ENCODE measurements around the gene TXNRD2.

Gene TXNRD2

DNA sequence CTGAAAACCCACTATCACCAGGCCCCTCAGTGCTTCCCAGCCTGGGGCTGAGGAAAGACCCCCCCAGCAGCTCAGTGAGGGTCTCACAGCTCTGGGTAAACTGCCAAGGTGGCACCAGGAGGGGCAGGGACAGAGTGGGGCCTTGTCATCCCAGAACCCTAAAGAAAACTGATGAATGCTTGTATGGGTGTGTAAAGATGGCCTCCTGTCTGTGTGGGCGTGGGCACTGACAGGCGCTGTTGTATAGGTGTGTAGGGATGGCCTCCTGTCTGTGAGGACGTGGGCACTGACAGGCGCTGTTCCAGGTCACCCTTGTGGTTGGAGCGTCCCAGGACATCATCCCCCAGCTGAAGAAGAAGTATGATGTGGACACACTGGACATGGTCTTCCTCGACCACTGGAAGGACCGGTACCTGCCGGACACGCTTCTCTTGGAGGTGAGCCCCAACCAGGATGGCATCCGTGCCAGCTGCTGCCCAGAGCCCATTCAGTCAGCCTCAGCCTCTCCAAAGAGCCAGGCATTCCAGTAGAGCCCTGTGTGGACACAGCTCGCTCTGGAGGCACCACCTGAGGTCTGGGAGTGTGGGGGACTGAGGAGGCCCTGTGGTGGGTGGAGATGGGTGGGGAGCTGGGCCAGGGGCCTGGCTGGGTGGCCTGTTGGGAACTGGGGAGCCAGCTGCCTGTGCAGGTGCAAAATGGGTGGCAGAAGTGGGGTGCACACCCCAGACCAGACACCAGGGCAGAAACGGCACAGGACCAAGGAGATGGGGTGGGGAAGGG is 22.4 kb upstream of the TXNRD2 start:
- H3K9ac ChIP-seq (ENCODE audit: low read depth, low read length), result no peak overlapping the region
- peaks cover 8% of the 10 kb centered on the region for H3K36me3 ChIP-seq (ENCODE audit: control insufficient read depth, insufficient read depth, low read length)
- H3K4me1 ChIP-seq (ENCODE audit: control insufficient read depth, insufficient read depth, low read length), result peaks cover 15% of the 10 kb centered on the region
- no peaks in the 10 kb centered on the region for H3K9me3 ChIP-seq (ENCODE audit: control insufficient read depth, insufficient read depth, low read length)
- no peaks in the 10 kb centered on the region for H3K27me3 ChIP-seq (ENCODE audit: control insufficient read depth, insufficient read depth, low read length)
- H3K27ac ChIP-seq (ENCODE audit: low read depth, low read length), result no peak overlapping the region
- H3K4me3 ChIP-seq (ENCODE audit: low read depth, low read length), result no peak overlapping the region

DNA sequence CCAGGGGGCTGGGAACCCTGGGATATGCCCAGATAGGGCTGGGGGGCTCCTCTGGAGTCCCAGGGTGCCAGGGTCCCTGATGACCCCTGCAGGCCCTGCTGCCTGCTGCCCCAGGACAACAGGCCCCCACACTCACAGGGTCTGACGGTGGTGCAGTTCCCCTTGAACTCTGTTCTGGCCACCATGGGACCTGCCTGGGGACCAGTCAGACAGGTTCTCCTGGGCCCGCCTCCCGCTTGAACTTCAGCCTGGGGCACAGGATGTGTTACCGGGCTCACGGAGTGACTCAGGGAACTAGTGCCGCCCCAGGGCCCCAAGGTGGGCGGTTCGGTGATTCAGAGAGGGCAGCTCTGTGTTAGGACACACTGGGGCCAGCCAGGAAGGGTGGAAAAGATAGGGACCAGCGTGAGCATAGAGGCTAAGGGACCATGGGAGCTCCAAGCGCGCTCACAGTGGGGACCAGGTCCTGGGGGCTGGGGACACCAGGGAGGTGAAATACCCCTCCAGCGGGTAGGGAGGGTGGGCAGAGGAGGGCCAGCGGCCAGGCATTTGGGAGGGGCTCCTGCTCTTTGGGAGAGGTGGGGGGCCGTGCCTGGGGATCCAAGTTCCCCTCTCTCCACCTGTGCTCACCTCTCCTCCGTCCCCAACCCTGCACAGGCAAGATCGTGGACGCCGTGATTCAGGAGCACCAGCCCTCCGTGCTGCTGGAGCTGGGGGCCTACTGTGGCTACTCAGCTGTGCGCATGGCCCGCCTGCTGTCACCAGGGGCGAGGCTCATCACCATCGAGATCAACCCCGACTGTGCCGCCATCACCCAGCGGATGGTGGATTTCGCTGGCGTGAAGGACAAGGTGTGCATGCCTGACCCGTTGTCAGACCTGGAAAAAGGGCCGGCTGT is 21.5 kb upstream of the TXNRD2 start:
- peaks cover 4% of the 10 kb centered on the region for H3K36me3 ChIP-seq (ENCODE audit: control insufficient read depth, insufficient read depth, low read length)
- H3K9ac ChIP-seq (ENCODE audit: low read depth, low read length), result no peak overlapping the region
- H3K4me3 ChIP-seq (ENCODE audit: low read depth, low read length), result peak overlapping the region; percentile 30; the same call in 1 of the 2 replicates
- peak overlapping the region; percentile 44 for H3K27ac ChIP-seq (ENCODE audit: low read depth, low read length)
- no peaks in the 10 kb centered on the region for H3K9me3 ChIP-seq (ENCODE audit: control insufficient read depth, insufficient read depth, low read length)
- no peaks in the 10 kb centered on the region for H3K27me3 ChIP-seq (ENCODE audit: control insufficient read depth, insufficient read depth, low read length)
- peaks cover 19% of the 10 kb centered on the region for H3K4me1 ChIP-seq (ENCODE audit: control insufficient read depth, insufficient read depth, low read length)

DNA sequence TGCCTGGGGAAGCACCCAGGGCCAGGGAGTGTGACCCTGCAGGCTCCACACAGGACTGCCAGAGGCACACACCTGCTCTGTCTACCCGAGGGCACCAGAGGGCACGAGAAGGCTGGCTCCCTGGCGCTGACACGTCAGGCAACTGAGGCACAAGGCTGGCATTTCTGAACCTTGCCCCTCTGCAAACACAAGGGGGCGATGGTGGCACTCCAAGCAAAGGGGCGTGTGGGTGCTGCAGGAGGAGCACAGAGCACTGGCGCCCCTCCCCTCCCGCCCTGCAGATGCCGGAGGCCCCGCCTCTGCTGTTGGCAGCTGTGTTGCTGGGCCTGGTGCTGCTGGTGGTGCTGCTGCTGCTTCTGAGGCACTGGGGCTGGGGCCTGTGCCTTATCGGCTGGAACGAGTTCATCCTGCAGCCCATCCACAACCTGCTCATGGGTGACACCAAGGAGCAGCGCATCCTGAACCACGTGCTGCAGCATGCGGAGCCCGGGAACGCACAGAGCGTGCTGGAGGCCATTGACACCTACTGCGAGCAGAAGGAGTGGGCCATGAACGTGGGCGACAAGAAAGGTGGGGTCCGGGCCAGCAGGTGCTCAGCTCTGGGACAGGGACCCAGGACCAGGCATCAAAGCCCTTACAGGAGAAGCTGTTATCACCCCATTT is 20.8 kb upstream of the TXNRD2 start:
- no peak overlapping the region for H3K9ac ChIP-seq (ENCODE audit: low read depth, low read length)
- no peaks in the 10 kb centered on the region; the same call in 1 of the 2 replicates for H3K36me3 ChIP-seq (ENCODE audit: control insufficient read depth, insufficient read depth, low read length)
- H3K9me3 ChIP-seq (ENCODE audit: control insufficient read depth, insufficient read depth, low read length), result no peaks in the 10 kb centered on the region
- peaks cover 19% of the 10 kb centered on the region for H3K4me1 ChIP-seq (ENCODE audit: control insufficient read depth, insufficient read depth, low read length)
- peak overlapping the region; percentile 44 for H3K27ac ChIP-seq (ENCODE audit: low read depth, low read length)
- peak overlapping the region; percentile 30; the same call in 1 of the 2 replicates for H3K4me3 ChIP-seq (ENCODE audit: low read depth, low read length)
- no peaks in the 10 kb centered on the region for H3K27me3 ChIP-seq (ENCODE audit: control insufficient read depth, insufficient read depth, low read length)

DNA sequence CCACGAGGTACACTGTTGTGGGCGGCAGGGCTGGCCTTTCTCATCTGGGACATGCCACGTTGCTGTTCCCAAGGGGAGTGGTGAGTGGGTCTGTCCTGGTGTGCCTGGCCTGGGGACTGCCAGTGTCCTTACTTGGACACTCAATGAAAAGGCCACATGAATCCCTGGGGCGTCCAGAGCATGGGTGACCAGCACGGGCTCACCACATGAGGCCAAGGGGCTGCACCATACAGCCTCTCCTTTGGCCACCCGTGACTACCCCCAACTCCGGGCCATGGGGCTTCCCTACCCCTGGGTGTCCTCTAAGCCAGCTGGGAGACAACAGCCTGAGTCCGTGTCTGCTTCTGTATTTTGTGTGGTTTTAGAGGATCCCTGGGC is 20.2 kb upstream of the TXNRD2 start:
- no peak overlapping the region for H3K9ac ChIP-seq (ENCODE audit: low read depth, low read length)
- H3K9me3 ChIP-seq (ENCODE audit: control insufficient read depth, insufficient read depth, low read length), result no peaks in the 10 kb centered on the region
- H3K27me3 ChIP-seq (ENCODE audit: control insufficient read depth, insufficient read depth, low read length), result no peaks in the 10 kb centered on the region
- no peaks in the 10 kb centered on the region; the same call in 1 of the 2 replicates for H3K36me3 ChIP-seq (ENCODE audit: control insufficient read depth, insufficient read depth, low read length)
- H3K4me3 ChIP-seq (ENCODE audit: low read depth, low read length), result no peak overlapping the region
- H3K4me1 ChIP-seq (ENCODE audit: control insufficient read depth, insufficient read depth, low read length), result peaks cover 19% of the 10 kb centered on the region
- H3K27ac ChIP-seq (ENCODE audit: low read depth, low read length), result no peak overlapping the region

DNA sequence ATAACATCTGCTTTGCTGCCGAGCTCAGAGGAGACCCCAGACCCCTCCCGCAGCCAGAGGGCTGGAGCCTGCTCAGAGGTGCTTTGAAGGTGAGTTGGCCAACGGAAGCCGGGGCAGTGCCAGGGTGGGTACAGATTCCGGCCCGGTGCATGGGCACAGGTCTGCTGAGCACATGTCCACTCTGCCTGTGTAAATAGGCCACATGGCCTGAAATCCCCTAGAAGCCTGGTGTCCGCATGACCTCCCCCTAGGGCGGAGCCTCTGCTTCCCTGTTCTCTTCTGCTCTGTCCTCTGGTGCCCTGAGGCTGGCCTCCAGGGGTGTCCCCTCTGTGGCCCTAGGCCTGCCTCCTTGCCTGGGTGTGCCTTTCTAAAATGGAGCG is 19.6 kb upstream of the TXNRD2 start:
- Histone ChIP-seq H3K9me3 (ENCODE audit: control insufficient read depth, insufficient read depth, low read length) (no peaks in the 10 kb centered on the region), H3K36me3 (ENCODE audit: control insufficient read depth, insufficient read depth, low read length) (no peaks in the 10 kb centered on the region), H3K9ac (ENCODE audit: low read depth, low read length) (no peak overlapping the region), H3K27me3 (ENCODE audit: control insufficient read depth, insufficient read depth, low read length) (no peaks in the 10 kb centered on the region), H3K4me1 (ENCODE audit: control insufficient read depth, insufficient read depth, low read length) (peaks cover 19% of the 10 kb centered on the region), H3K27ac (ENCODE audit: low read depth, low read length) (no peak overlapping the region), H3K4me3 (ENCODE audit: low read depth, low read length) (no peak overlapping the region)

DNA sequence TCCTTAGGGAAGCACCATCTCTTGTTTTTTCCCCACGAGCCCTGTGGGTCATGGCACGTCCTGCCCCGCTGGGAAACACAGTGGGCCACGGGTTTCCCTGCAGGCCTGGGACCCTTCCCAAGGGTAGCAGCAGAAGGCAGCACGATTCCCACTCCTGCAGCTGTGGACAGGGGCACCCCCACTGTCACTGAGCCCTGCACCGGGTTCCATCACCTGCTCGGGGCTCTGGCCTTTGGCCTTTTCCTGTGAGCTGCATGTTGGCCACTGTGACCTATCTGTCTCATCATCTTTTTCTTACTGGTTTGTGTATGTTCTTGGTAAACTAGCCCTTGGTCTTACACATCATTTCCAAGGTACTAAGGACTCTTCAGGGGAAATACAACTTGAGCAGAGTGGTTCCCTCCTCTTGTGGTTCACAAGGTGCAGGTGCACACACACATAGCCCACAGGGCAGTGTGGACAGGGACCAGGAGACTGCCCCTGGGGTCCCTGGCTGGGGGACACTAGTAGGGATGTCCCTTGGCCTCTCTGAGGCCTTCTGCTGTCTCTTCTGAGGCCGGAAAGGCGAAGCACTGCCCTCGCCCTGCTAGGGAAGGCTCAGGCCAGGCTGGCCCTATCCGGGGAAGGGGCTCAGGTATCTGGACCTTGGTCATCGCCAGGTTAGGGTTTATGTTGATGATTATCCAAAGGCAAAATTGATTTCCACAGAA is 19.0 kb upstream of the TXNRD2 start:
- Histone ChIP-seq H3K27me3 (ENCODE audit: control insufficient read depth, insufficient read depth, low read length) (no peaks in the 10 kb centered on the region), H3K9me3 (ENCODE audit: control insufficient read depth, insufficient read depth, low read length) (no peaks in the 10 kb centered on the region), H3K27ac (ENCODE audit: low read depth, low read length) (no peak overlapping the region), H3K36me3 (ENCODE audit: control insufficient read depth, insufficient read depth, low read length) (no peaks in the 10 kb centered on the region), H3K4me1 (ENCODE audit: control insufficient read depth, insufficient read depth, low read length) (peaks cover 19% of the 10 kb centered on the region), H3K9ac (ENCODE audit: low read depth, low read length) (no peak overlapping the region), H3K4me3 (ENCODE audit: low read depth, low read length) (no peak overlapping the region)

DNA sequence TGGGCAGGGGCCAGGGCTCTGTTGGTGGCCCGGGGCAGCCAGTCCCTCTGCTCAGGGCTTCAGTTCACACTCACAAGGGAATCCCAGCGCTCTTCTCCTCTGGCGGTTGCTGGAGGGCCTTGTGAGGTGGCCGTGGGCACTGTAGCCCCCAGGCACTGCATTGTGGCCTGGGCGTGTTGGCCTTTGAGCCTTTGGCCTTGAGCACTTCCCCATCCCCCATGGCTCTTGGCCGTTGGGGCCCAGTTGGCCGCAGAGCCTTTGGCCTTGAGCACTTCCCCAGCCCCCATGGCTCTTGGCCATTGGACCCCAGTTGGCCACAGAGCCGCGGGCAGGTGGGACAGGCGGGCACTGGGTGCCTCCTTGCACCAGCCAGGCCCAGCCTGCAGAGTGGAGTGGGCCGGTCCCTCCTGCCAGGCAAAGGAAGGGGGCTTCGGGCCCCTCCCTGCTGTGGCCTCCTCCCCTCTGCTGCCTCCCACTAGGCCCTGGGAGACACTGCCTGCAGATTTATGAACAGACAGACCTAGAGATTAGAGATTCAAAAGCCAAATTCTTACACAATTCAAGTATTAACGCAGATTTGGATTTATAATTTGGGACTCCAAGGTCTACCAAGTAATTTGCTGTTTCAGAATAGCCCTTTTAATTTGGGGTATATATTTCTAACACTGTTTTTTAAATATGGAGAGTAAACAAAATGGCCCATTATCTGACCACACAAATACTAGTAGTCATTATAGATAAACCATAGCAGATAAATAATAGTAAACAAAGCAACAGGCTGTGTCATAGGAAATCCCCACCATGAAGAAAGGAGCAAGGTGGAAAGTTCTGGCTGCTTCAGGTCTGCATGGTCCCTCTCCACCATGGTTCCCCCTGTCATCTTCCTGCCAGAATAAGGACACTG is 18.2 kb upstream of the TXNRD2 start:
- Histone ChIP-seq H3K4me1 (ENCODE audit: control insufficient read depth, insufficient read depth, low read length) (peaks cover 19% of the 10 kb centered on the region), H3K4me3 (ENCODE audit: low read depth, low read length) (peak overlapping the region; percentile 35; the same call in 1 of the 2 replicates), H3K9me3 (ENCODE audit: control insufficient read depth, insufficient read depth, low read length) (no peaks in the 10 kb centered on the region), H3K9ac (ENCODE audit: low read depth, low read length) (no peak overlapping the region), H3K27me3 (ENCODE audit: control insufficient read depth, insufficient read depth, low read length) (no peaks in the 10 kb centered on the region), H3K36me3 (ENCODE audit: control insufficient read depth, insufficient read depth, low read length) (no peaks in the 10 kb centered on the region), H3K27ac (ENCODE audit: low read depth, low read length) (peak overlapping the region; percentile 57)

DNA sequence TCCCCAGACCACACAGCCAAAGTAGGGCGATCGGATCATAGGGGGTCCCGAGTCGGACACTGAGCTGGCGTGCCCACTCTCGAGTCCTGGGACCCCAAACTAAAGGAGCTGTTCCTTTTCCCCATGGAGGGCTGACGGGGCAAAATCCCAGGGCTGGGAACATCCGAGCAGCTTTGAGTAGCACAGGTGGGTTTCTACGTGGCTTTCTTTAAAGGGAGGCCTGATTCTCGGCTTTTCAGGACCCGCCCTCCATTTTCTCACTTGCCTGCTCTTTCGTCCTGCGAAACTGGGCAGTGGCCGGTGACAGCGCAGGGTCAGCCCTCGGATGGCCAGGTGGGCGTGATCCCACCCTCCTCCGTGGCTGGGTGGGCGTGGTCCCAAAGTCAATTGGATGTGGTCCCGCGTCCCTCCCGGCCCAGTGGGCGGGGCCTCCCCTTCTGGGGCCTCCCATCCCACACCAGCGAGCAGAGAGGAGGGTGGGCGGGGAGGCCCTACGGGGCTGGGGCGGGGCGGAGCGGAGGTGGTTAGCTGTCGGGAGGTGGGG is 17.5 kb upstream of the TXNRD2 start:
- Histone ChIP-seq H3K4me1 (ENCODE audit: control insufficient read depth, insufficient read depth, low read length) (peaks cover 19% of the 10 kb centered on the region), H3K9ac (ENCODE audit: low read depth, low read length) (no peak overlapping the region), H3K9me3 (ENCODE audit: control insufficient read depth, insufficient read depth, low read length) (no peaks in the 10 kb centered on the region), H3K27ac (ENCODE audit: low read depth, low read length) (peak overlapping the region; percentile 57), H3K36me3 (ENCODE audit: control insufficient read depth, insufficient read depth, low read length) (no peaks in the 10 kb centered on the region), H3K4me3 (ENCODE audit: low read depth, low read length) (peak overlapping the region; percentile 47), H3K27me3 (ENCODE audit: control insufficient read depth, insufficient read depth, low read length) (no peaks in the 10 kb centered on the region)

DNA sequence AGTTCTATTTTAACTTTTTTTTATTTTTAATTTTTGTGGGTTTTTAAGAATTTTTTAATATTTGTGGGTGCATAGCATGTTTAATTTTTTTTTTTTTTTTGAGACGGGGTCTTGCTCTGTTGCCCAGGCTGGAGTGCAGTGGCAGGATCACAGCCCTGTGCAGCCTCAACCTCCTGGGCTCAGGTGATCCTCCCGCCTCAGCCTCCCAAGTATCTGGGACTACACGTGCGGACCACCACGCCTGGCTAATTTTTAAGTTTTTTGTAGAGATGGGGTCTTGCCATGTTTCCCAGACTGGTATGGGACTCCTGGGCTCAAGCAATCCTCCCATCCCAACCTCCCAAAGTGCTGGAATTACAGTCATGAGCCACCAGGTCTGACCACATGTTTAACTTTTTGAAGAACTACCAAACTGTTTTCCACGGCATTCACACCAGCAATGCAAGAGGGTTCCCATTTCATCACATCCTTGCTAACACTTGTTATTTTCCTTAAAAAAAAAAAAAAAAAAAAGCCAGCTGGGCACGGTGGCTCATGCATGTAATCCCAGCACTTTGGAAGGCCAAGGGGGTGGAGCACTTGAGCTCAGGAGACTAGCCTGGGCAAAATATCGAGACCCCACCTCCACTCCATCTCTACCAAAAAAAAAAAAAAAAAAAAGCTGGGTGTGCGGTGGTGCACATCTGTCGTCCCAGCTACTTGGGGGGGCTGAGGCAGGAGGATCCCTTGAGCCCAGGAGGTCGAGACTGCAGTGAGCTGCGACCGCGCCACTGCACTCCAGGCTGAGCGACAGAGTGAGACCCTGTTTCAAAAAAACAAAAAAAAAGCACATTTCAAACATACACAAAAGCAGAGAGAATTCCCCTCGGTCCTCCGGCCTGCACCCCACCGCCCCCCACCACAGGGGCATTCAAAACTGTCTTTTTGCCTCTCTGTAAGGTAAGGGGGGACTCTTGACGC is 16.7 kb upstream of the TXNRD2 start:
- Histone ChIP-seq H3K9me3 (ENCODE audit: control insufficient read depth, insufficient read depth, low read length) (no peaks in the 10 kb centered on the region), H3K36me3 (ENCODE audit: control insufficient read depth, insufficient read depth, low read length) (no peaks in the 10 kb centered on the region), H3K27ac (ENCODE audit: low read depth, low read length) (peak overlapping the region; percentile 49), H3K4me1 (ENCODE audit: control insufficient read depth, insufficient read depth, low read length) (peaks cover 19% of the 10 kb centered on the region), H3K27me3 (ENCODE audit: control insufficient read depth, insufficient read depth, low read length) (no peaks in the 10 kb centered on the region), H3K9ac (ENCODE audit: low read depth, low read length) (no peak overlapping the region), H3K4me3 (ENCODE audit: low read depth, low read length) (peak overlapping the region; percentile 47)

Measured in HUES48 (cell line).